AG09319 (cell line): Measurements from ENCODE around the gene HPS4.

Source experiments
- DNase-seq: peaks from one replicate; pipeline ENCODE4 v3.0.0-alpha.2; 2010; ENCODE audit warnings: low read depth; ENCODE audit errors: extremely low read depth
- TF ChIP-seq, protein P1 (sequence below): IDR thresholded peaks from 2 replicates; pipeline ENCODE4 v1.5.1; 2011; ENCODE audit warnings: low read depth, mild to moderate bottlenecking, inconsistent platforms, low read length, moderate library complexity

HPS4 gene

DNA sequence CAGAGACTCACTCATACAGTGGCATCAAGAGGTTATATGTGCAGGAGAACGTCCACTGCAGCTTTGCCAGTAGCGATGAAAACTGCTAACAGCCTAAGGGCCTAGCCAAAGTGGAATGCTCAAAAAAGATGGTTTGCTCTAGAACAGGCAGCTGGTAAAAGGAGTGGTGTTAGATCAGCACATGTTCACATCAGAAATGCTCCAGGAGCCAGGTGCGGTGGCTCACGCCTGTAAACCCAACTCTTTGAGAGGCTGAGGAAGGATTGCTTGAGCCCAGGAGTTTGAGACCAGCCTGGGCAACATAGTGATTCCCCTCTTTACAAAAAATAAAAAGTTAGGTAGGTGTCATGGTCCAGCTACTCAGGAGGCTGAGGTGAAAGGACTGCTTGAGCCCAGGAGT, 39.0 kb upstream of the HPS4 start:
- TF ChIP-seq, protein P1, sequence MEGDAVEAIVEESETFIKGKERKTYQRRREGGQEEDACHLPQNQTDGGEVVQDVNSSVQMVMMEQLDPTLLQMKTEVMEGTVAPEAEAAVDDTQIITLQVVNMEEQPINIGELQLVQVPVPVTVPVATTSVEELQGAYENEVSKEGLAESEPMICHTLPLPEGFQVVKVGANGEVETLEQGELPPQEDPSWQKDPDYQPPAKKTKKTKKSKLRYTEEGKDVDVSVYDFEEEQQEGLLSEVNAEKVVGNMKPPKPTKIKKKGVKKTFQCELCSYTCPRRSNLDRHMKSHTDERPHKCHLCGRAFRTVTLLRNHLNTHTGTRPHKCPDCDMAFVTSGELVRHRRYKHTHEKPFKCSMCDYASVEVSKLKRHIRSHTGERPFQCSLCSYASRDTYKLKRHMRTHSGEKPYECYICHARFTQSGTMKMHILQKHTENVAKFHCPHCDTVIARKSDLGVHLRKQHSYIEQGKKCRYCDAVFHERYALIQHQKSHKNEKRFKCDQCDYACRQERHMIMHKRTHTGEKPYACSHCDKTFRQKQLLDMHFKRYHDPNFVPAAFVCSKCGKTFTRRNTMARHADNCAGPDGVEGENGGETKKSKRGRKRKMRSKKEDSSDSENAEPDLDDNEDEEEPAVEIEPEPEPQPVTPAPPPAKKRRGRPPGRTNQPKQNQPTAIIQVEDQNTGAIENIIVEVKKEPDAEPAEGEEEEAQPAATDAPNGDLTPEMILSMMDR, result no peak
- no peak for DNase-seq

DNA sequence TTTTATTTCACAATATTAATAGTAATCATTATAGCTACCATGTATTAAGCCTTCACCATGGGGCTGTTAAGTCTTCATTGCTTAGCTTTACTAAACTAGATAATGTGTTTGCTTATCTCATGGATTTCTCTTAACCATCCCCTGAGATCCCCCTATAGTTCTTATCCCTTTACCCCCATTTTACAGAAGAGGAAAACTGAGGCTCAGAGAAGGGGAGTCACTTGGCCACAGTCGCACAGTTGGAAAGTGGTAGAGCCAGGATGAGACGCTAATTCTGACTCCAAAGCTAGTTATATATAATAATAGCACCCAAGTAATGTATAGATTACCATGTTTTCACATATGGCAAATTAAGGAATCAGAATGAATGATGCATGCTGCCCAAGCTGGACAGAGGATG, 38.4 kb upstream of the HPS4 start:
- TF ChIP-seq, protein P1, result no peak
- DNase-seq, result no peak

DNA sequence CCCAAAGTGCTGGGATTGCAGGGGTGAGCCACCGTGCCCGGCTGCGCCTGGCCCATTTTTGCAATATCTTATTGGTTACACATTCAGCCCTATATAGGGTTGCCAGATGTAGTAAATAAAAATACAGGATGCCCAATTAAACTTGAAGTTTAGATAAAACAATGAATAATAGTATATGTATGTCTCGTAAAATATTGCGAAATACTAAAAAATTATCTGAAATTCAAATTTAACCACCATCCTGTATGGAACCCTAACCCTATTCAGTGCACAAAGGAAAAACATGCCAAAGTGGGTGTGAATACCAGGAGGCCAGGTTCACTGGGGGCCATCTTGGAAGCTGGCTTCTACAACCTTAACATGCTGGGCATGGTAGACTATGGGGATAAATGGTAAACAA, 33.8 kb upstream of the HPS4 start:
- TF ChIP-seq, protein P1, result no peak
- DNase-seq, result no peak

DNA sequence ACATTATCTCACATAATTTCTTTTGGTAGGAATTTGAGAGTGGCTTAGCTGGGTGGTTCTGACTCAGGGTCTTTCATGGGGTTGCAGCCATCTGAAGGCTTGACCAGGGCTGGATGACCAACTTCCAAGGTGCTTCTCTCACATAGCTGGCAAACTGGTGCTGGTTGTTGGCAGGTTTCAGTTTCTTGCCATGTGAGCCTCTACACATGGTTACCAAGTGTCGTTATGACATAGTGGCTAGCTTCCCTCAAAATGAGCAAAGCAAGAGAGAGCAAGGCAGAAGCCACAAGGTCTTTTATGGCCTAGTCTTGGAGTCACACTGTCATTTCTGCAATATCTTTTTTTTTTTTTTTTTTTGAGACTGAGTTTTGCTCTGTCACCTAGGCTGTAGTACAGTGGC, 32.9 kb upstream of the HPS4 start:
- TF ChIP-seq, protein P1, result no peak
- DNase-seq, result no peak

DNA sequence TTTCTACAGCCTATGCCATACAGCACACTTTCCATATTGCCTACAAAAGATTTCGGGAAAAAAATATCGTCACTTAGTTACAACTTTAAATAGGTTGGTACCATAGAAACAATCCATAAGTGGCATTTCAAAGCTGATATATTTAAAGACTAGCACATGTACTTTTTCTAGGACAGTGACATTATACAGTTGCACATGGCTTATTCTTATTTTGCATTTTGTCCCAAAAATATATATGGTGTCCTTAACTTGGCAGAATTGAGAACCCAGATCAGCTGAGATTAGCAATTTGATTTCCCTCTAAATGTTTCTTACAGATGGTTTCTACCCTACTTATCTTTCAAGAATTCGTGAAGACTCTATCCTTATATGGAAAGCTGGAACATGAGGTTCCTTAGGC, 32.3 kb upstream of the HPS4 start:
- no peak for DNase-seq
- TF ChIP-seq, protein P1, result no peak

DNA sequence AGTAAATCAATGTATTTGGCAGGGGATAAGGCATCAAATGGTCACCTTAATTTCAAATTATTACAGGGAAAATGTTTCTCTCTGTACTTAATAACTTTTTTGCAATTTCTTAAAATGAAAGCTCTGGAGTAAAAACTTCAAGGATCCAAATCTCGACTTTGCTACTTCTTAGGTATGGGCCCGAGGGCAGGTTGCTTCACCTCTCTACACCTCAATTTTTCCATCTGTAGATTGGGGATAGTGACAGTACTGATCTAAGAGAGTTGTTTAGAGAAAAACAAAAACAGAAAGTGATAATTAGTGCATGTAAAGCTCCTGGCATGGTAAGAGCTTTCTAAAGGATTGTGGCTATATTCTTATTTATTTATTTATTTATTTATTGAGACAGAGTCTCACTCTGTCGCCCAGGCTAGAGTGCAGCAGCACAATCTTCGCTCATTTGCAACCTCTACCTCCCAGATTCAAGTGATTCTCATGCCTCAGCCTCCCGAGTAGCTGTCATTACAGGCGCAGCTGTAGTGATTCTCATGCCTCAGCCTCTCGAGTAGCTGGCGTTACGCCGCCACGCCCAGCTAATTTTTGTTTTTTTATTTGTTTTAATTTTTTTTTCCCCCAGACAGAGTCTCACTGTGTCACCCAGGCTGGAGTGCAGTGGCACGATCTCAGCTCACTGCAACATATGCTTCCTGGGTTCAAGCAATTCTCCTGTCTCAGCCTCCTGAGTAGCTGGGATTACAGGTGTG, 31.0 kb upstream of the HPS4 start:
- no peak for DNase-seq
- TF ChIP-seq, protein P1, result no peak

DNA sequence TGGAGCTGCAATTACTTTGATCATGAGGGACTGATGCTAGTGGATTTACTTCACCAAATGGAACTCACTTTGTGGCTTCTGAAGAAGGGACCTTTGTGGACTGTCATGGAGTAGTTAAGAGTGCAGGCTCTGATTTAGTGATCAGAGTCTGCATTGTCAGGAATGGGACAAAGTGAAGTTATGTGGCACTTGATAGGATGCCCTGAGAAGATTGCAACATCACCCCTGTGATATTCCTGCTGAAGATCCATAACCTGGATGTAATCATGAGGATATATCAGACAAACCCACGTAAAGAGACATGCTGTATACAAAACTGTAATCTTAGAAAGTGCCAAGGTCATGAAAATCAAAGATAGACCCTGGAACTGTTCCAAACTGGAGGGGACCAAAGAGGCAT, 30.3 kb upstream of the HPS4 start:
- TF ChIP-seq, protein P1, result no peak
- no peak for DNase-seq
